ENCODE data around the gene RBM19. TPM values are rescaled to one million over a fixed set of nuclear protein-coding genes. Genes with fewer than 3 reads are reported as not detected.

The RBM19 gene
- total RNA-seq, 1 experiment from 2014 or later: 61.7 TPM

- Histone ChIP-seq H3K36me3 (ENCODE audit: low read depth, low read length) (peaks cover 14% of the 10 kb centered on the region), H3K4me1 (ENCODE audit: insufficient read depth, low read length) (no peaks in the 10 kb centered on the region), H3K27me3 (ENCODE audit: low read length) (no peaks in the 10 kb centered on the region), H3F3A (ENCODE audit: low read length, unreplicated experiment) (no peaks in the 10 kb centered on the region), H2AFZ (ENCODE audit: low read length) (no peak overlapping the region), H3K27ac (ENCODE audit: low read length) (no peak overlapping the region), H4K20me1 (ENCODE audit: low read length) (no peaks in the 10 kb centered on the region), H3K9ac (ENCODE audit: low read length) (no peak overlapping the region), H3K9me2 (replicated peaks; ENCODE audit: low read length) (no peaks in the 10 kb centered on the region), H3K79me2 (ENCODE audit: low read length) (no peaks in the 10 kb centered on the region), H3K9me3 (ENCODE audit: low read length) (no peaks in the 10 kb centered on the region), H3K4me3 (ENCODE audit: low read length) (no peak overlapping the region), H3K4me2 (ENCODE audit: low read length) (no peak overlapping the region)
- intact Hi-C loops (cut with micrococcal nuclease): no loop called here
- ChIA-PET CTCF (no interaction called here), POLR2A (ENCODE audit: unreplicated experiment) (no interaction called here)
- DNase-seq (no peak), ATAC-seq (no peak)
- no TSS peak for BruUV-seq (replicated peaks)
- TF ChIP-seq EZH2 (IDR thresholded peaks at IDR 0.05; ENCODE audit: low read length, unreplicated experiment) (no peak), CTCF (conservative IDR thresholded peaks at IDR 0.05; ENCODE audit: low read depth, low read length) (no peak), EZH2phosphoT487 (IDR thresholded peaks at IDR 0.05; ENCODE audit: borderline replicate concordance, low read length) (no peak)
Observed at GRCh38 chr12:113888435-113888834, 77.7 kb downstream of the RBM19 start.

GRCh38 chr12:113887906-113888305 is 78.2 kb downstream of the RBM19 start:
- H2AFZ ChIP-seq (ENCODE audit: low read length): no peak overlapping the region
- intact Hi-C loops (cut with micrococcal nuclease): no loop called here

More at GRCh38 chr12:113887906-113888305, 78.2 kb downstream of the RBM19 start:
- Histone ChIP-seq H3F3A (ENCODE audit: low read length, unreplicated experiment) (no peaks in the 10 kb centered on the region), H3K36me3 (ENCODE audit: low read depth, low read length) (peaks cover 14% of the 10 kb centered on the region), H3K27me3 (ENCODE audit: low read length) (no peaks in the 10 kb centered on the region), H3K4me1 (ENCODE audit: insufficient read depth, low read length) (no peaks in the 10 kb centered on the region), H3K9ac (ENCODE audit: low read length) (no peak overlapping the region), H4K20me1 (ENCODE audit: low read length) (no peaks in the 10 kb centered on the region), H3K4me2 (ENCODE audit: low read length) (no peak overlapping the region), H3K79me2 (ENCODE audit: low read length) (no peaks in the 10 kb centered on the region), H3K9me2 (replicated peaks; ENCODE audit: low read length) (no peaks in the 10 kb centered on the region), H3K4me3 (ENCODE audit: low read length) (no peak overlapping the region), H3K9me3 (ENCODE audit: low read length) (no peaks in the 10 kb centered on the region), H3K27ac (ENCODE audit: low read length) (no peak overlapping the region)
- no peak for DNase-seq
- POLR2A ChIA-PET (ENCODE audit: unreplicated experiment): no interaction called here
- CTCF ChIA-PET: no interaction called here
- TF ChIP-seq EZH2 (IDR thresholded peaks at IDR 0.05; ENCODE audit: low read length, unreplicated experiment): no peak
- no peak for TF ChIP-seq EZH2phosphoT487 (IDR thresholded peaks at IDR 0.05; ENCODE audit: borderline replicate concordance, low read length)
- TF ChIP-seq CTCF (conservative IDR thresholded peaks at IDR 0.05; ENCODE audit: low read depth, low read length): no peak
- BruUV-seq (replicated peaks): no TSS peak
- ATAC-seq: no peak

Measured in PC-3 (cell line).